CD8-positive, alpha-beta memory T cell (primary cell): ENCODE data around the gene SLC37A1. TPM values are rescaled to one million over a fixed set of nuclear protein-coding genes. Genes with fewer than 3 reads are reported as not detected.

ENCODE experiments used
- CTCF ChIA-PET: fragments of 350-600 bp; sonication (Branson Sonifier 250); formaldehyde crosslinking; loops from one replicate; lab custom pipeline; 2021; ENCODE audit warnings: antibody characterized with exemption; lab: Charles Lee
- POLR2A ChIA-PET: fragments of 350-600 bp; sonication (Branson Sonifier 250); formaldehyde crosslinking; loops from one replicate; lab custom pipeline; 2021; ENCODE audit warnings: antibody characterized with exemption; lab: Charles Lee
- DNase-seq, 5 donors: peaks; one replicate each; pipeline versions ENCODE4 v3.0.0 to v3.0.0-alpha.2; 2020 to 2022; ENCODE audit warnings: mixed read lengths in 1 of 5
- H3K27ac ChIP-seq: one replicate; pipeline ENCODE4 v1.7.0; 2013; ENCODE audit warnings: low read depth, mild to moderate bottlenecking, low read length, moderate library complexity
- H3K27me3 ChIP-seq: 2 replicates; pipeline ENCODE4 v1.7.0; 2013; ENCODE audit warnings: low read length, mild to moderate bottlenecking; ENCODE audit not compliant: insufficient read depth, poor library complexity, severe bottlenecking
- H3K36me3 ChIP-seq: 2 replicates; pipeline ENCODE4 v1.7.0; 2013; ENCODE audit warnings: mild to moderate bottlenecking, low read length, moderate library complexity; ENCODE audit not compliant: insufficient read depth
- H3K4me1 ChIP-seq: 2 replicates; pipeline ENCODE4 v1.7.0; 2013; ENCODE audit warnings: mild to moderate bottlenecking, low read length, moderate library complexity; ENCODE audit not compliant: insufficient read depth
- H3K4me3 ChIP-seq: 2 replicates; pipeline ENCODE4 v1.7.0; 2013; ENCODE audit warnings: mild to moderate bottlenecking, low read length
- H3K9me3 ChIP-seq: 2 replicates; pipeline ENCODE4 v1.7.0; 2013; ENCODE audit warnings: mild to moderate bottlenecking, low read length
- H3K27ac Mint-ChIP-seq, 8 donors: one replicate each; pipeline ENCODE4 v1.8.0; 2020 to 2021; ENCODE audit warnings: mixed read lengths in 8 of 8, mild to moderate bottlenecking in 6 of 8, inconsistent platforms in 3 of 8, moderate library complexity in 3 of 8
- H3K27me3 Mint-ChIP-seq, 2 donors: one replicate each; pipeline ENCODE4 v1.8.0; 2020 to 2021; ENCODE audit warnings: mixed read lengths in 2 of 2, mild to moderate bottlenecking in 1 of 2, moderate library complexity in 1 of 2
- H3K36me3 Mint-ChIP-seq, 3 donors: one replicate each; pipeline ENCODE4 v1.8.0; 2020 to 2021; ENCODE audit warnings: mixed read lengths in 3 of 3, inconsistent platforms in 1 of 3, mild to moderate bottlenecking in 1 of 3
- H3K4me1 Mint-ChIP-seq, 3 donors: one replicate each; pipeline ENCODE4 v1.8.0; 2020 to 2021; ENCODE audit warnings: mixed read lengths in 3 of 3, inconsistent platforms in 1 of 3, mild to moderate bottlenecking in 1 of 3
- H3K4me3 Mint-ChIP-seq, 7 donors: one replicate each; pipeline ENCODE4 v1.8.0; 2020 to 2021; ENCODE audit warnings: mixed read lengths in 7 of 7, mild to moderate bottlenecking in 6 of 7, moderate library complexity in 4 of 7, inconsistent platforms in 2 of 7
- H3K9me3 Mint-ChIP-seq, 5 donors: one replicate each; pipeline ENCODE4 v1.8.0; 2020 to 2022; ENCODE audit warnings: mixed read lengths in 5 of 5, mild to moderate bottlenecking in 3 of 5, moderate library complexity in 2 of 5, inconsistent platforms in 1 of 5
- polyA plus RNA-seq: library from polyadenylated mRNA; unstranded; fragments of 300-500 nt; fragmentation: Illumina TruSeq; gene quantifications from one replicate; pipeline ENCODE4 v1.2.3, GENCODE V29; 2021
- total RNA-seq, 2 experiments: library from RNA; stranded (reverse); gene quantifications; one replicate each; pipeline ENCODE4 v1.2.3, GENCODE V29; 2021

SLC37A1 gene
- total and polyA plus RNA-seq, 3 experiments from 2014 or later: 6.5 to 16.9 (median 16.6) TPM

GRCh38 chr21:42575111-42575510, 61.5 kb downstream of the SLC37A1 start:
- Mint-ChIP-seq H3K4me3 (no peak overlapping the region), H3K9me3 (peaks cover 0 to 15% (median 7%) of the 10 kb centered on the region in 5 donors)
- POLR2A ChIA-PET: no interaction called here

DNA sequence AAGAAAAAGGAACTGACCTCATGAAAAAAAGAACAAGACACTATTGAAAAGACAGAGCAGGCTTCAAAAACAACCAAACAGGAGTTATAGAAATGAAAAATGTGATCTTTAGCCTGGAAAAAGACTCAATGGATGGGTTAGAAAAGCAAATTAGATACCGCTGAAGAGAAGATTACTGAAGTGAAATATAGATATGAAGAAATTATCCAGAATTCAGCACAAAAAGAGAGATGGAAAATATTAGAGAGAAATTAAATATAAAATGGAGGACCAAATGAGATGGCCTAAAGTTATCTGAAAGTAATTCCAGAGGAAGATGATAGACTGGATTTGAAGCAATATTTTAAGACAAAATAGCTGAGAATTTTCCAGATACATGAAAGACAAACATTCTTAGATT, 63.0 kb downstream of the SLC37A1 start:
- H3K27ac ChIP-seq: no peak overlapping the region
- H3K36me3 ChIP-seq: no peaks in the 10 kb centered on the region
- ChIA-PET CTCF (no interaction called here), POLR2A (no interaction called here)
- no peak overlapping the region for H3K4me3 ChIP-seq
- Mint-ChIP-seq H3K27ac (peak overlapping the region in 1 of 8 donors; percentile 25), H3K36me3 (peaks cover 23 to 67% (median 25%) of the 10 kb centered on the region in 3 donors), H3K4me1 (no peaks in the 10 kb centered on the region), H3K9me3 (peaks cover 0 to 15% (median 7%) of the 10 kb centered on the region in 5 donors), H3K27me3 (no peaks in the 10 kb centered on the region), H3K4me3 (no peak overlapping the region)
- H3K9me3 ChIP-seq: no peaks in the 10 kb centered on the region
- no peaks in the 10 kb centered on the region for H3K4me1 ChIP-seq
- no peaks in the 10 kb centered on the region for H3K27me3 ChIP-seq
- no peak for DNase-seq

More at GRCh38 chr21:42575111-42575510, 61.5 kb downstream of the SLC37A1 start:
- no peaks in the 10 kb centered on the region for H3K9me3 ChIP-seq
- no peak overlapping the region for H3K4me3 ChIP-seq
- no peaks in the 10 kb centered on the region for H3K4me1 Mint-ChIP-seq
- no peaks in the 10 kb centered on the region for H3K4me1 ChIP-seq
- H3K27me3 ChIP-seq: no peaks in the 10 kb centered on the region
- no peaks in the 10 kb centered on the region for H3K36me3 ChIP-seq
- CTCF ChIA-PET: no interaction called here
- H3K27ac Mint-ChIP-seq: no peak overlapping the region
- H3K36me3 Mint-ChIP-seq: peaks cover 25 to 75% (median 25%) of the 10 kb centered on the region in 3 donors
- no peak for DNase-seq
- no peaks in the 10 kb centered on the region for H3K27me3 Mint-ChIP-seq
- no peak overlapping the region for H3K27ac ChIP-seq

- CTCF ChIA-PET: interaction anchor here (1.1 kb wide), 1 partner anchor 15 kb away, joined by 4 read pairs; no protein-coding TSS in a partner anchor
- no peaks in the 10 kb centered on the region for H3K4me1 Mint-ChIP-seq
- no peaks in the 10 kb centered on the region for H3K36me3 ChIP-seq
- peaks cover 16 to 54% (median 25%) of the 10 kb centered on the region in 3 donors for H3K36me3 Mint-ChIP-seq
- POLR2A ChIA-PET: no interaction called here
- no peaks in the 10 kb centered on the region for H3K27me3 Mint-ChIP-seq
- DNase-seq: peak in 1 of 5 donors; percentile 36
- no peak overlapping the region for H3K4me3 Mint-ChIP-seq
- H3K9me3 Mint-ChIP-seq: peaks cover 0 to 15% (median 7%) of the 10 kb centered on the region in 5 donors
- no peak overlapping the region for H3K4me3 ChIP-seq
- H3K4me1 ChIP-seq: no peaks in the 10 kb centered on the region
- H3K27ac ChIP-seq: no peak overlapping the region
- peak overlapping the region in 1 of 8 donors; percentile 25 for H3K27ac Mint-ChIP-seq
- no peaks in the 10 kb centered on the region for H3K9me3 ChIP-seq
- H3K27me3 ChIP-seq: no peaks in the 10 kb centered on the region
Measured at GRCh38 chr21:42578034-42578433, 64.4 kb downstream of the SLC37A1 start.

DNA sequence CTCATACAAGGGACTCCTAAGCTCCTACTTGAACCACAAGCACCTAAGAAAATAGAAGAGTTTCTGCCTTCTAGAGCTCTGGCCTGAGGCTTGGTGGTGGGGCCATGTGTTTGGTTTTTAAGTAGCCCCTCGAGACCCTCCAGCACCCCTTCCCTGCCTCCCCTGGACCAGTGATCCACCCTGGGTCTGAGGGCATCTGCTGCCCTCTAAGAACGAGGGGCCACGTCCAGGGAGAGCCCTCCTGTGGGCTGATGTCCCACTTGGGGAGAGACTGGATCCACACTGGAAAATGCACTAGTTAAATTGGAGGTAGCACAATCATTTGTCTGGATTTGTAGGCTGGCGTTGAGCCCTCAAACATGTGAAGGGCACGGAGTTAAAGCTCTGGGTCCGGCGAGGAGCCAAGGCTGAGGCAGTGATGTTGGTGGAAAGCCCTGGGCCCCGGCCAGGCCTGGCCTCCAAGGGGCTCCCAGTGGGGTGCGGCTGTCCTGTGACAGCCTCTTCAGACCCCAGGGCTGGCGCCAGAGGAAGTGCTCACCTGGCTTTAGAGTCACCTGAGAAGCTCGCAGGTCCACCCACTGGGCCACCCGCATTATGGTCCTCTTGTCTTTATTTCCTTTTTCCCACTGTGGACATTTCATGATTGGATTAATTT, 65.2 kb downstream of the SLC37A1 start:
- ChIA-PET CTCF (interaction anchor here (1.1 kb wide), 1 partner anchor 14 kb away, joined by 4 read pairs; no protein-coding TSS in a partner anchor), POLR2A (no interaction called here)
- H3K36me3 ChIP-seq: no peaks in the 10 kb centered on the region
- no peaks in the 10 kb centered on the region for H3K27me3 Mint-ChIP-seq
- H3K4me3 Mint-ChIP-seq: no peak overlapping the region
- H3K36me3 Mint-ChIP-seq: peaks cover 16 to 46% (median 25%) of the 10 kb centered on the region in 3 donors
- no peak overlapping the region for H3K27ac Mint-ChIP-seq
- no peaks in the 10 kb centered on the region for H3K9me3 ChIP-seq
- peaks cover 0 to 15% (median 7%) of the 10 kb centered on the region in 5 donors for H3K9me3 Mint-ChIP-seq
- no peaks in the 10 kb centered on the region for H3K4me1 Mint-ChIP-seq
- H3K27me3 ChIP-seq: no peaks in the 10 kb centered on the region
- no peak overlapping the region for H3K4me3 ChIP-seq
- no peaks in the 10 kb centered on the region for H3K4me1 ChIP-seq
- DNase-seq: peak in 1 of 5 donors; percentile 22
- no peak overlapping the region for H3K27ac ChIP-seq

- Mint-ChIP-seq H3K4me1 (no peaks in the 10 kb centered on the region), H3K27ac (peak overlapping the region in 1 of 8 donors; percentile 74), H3K9me3 (peaks cover 0 to 15% (median 7%) of the 10 kb centered on the region in 5 donors), H3K27me3 (no peaks in the 10 kb centered on the region), H3K36me3 (peaks cover 16 to 39% (median 25%) of the 10 kb centered on the region in 3 donors), H3K4me3 (no peak overlapping the region)
- no peaks in the 10 kb centered on the region for H3K27me3 ChIP-seq
- ChIA-PET POLR2A (no interaction called here), CTCF (interaction anchor here (0.7 kb wide), 1 partner anchor 13 kb away, joined by 3 read pairs; no protein-coding TSS in a partner anchor)
- no peak overlapping the region for H3K4me3 ChIP-seq
- no peaks in the 10 kb centered on the region for H3K4me1 ChIP-seq
- peak in 1 of 5 donors; percentile 45 for DNase-seq
- no peaks in the 10 kb centered on the region for H3K36me3 ChIP-seq
- no peak overlapping the region for H3K27ac ChIP-seq
- no peaks in the 10 kb centered on the region for H3K9me3 ChIP-seq
Measured at GRCh38 chr21:42579456-42580075, 65.9 kb downstream of the SLC37A1 start.

- CTCF ChIA-PET: interaction anchor here (0.7 kb wide), 1 partner anchor 13 kb away, joined by 3 read pairs; no protein-coding TSS in a partner anchor
- peaks cover 0 to 15% (median 7%) of the 10 kb centered on the region in 5 donors for H3K9me3 Mint-ChIP-seq
- Histone ChIP-seq H3K27ac (no peak overlapping the region), H3K4me3 (no peak overlapping the region), H3K4me1 (no peaks in the 10 kb centered on the region), H3K9me3 (no peaks in the 10 kb centered on the region), H3K36me3 (no peaks in the 10 kb centered on the region), H3K27me3 (no peaks in the 10 kb centered on the region)
- H3K4me1 Mint-ChIP-seq: no peaks in the 10 kb centered on the region
- DNase-seq: peak in 1 of 5 donors; percentile 35
- H3K4me3 Mint-ChIP-seq: no peak overlapping the region
- POLR2A ChIA-PET: no interaction called here
- H3K27me3 Mint-ChIP-seq: no peaks in the 10 kb centered on the region
- peak overlapping the region in 1 of 8 donors; percentile 74 for H3K27ac Mint-ChIP-seq
- peaks cover 16 to 32% (median 20%) of the 10 kb centered on the region in 3 donors for H3K36me3 Mint-ChIP-seq
Measured at GRCh38 chr21:42580076-42580792, 66.6 kb downstream of the SLC37A1 start.

- H3K27me3 Mint-ChIP-seq: no peaks in the 10 kb centered on the region
- ChIA-PET POLR2A (no interaction called here), CTCF (no interaction called here)
- H3K4me1 ChIP-seq: no peaks in the 10 kb centered on the region
- H3K9me3 Mint-ChIP-seq: peaks cover 0 to 11% (median 6%) of the 10 kb centered on the region in 5 donors
- H3K4me1 Mint-ChIP-seq: no peaks in the 10 kb centered on the region
- no peaks in the 10 kb centered on the region for H3K36me3 ChIP-seq
- peaks cover 12 to 26% (median 15%) of the 10 kb centered on the region in 3 donors for H3K36me3 Mint-ChIP-seq
- no peak overlapping the region for H3K4me3 Mint-ChIP-seq
- no peaks in the 10 kb centered on the region for H3K9me3 ChIP-seq
- no peak for DNase-seq
- H3K27ac Mint-ChIP-seq: no peak overlapping the region
- no peaks in the 10 kb centered on the region for H3K27me3 ChIP-seq
- H3K4me3 ChIP-seq: no peak overlapping the region
- no peak overlapping the region for H3K27ac ChIP-seq
Measured at GRCh38 chr21:42580793-42581321, 67.2 kb downstream of the SLC37A1 start.
